ENCODE results near the gene MLC1.

The MLC1 gene

GRCh38 chr22:50118557-50119168, 33.4 kb upstream of the MLC1 start:
- Histone ChIP-seq H3K9me2 (replicated peaks; ENCODE audit: low read depth, low read length) (no peaks in the 10 kb centered on the region), H3K4me2 (ENCODE audit: low read depth, low read length, poor library complexity, severe bottlenecking) (no peak overlapping the region), H3K4me3 (ENCODE audit: low read length, poor library complexity, severe bottlenecking) (no peak overlapping the region), H3K9me3 (ENCODE audit: insufficient read depth, low read depth, low read length) (no peaks in the 10 kb centered on the region), H4K20me1 (ENCODE audit: insufficient read depth, low read length, poor library complexity, severe bottlenecking) (no peaks in the 10 kb centered on the region), H3F3A (ENCODE audit: low read depth) (no peaks in the 10 kb centered on the region), H3K36me3 (ENCODE audit: insufficient read depth, low read length) (no peaks in the 10 kb centered on the region), H3K9ac (ENCODE audit: low read depth, low read length, poor library complexity, severe bottlenecking) (no peak overlapping the region), H3K4me1 (ENCODE audit: insufficient read depth, low read length, poor library complexity, severe bottlenecking) (no peaks in the 10 kb centered on the region), H2AFZ (ENCODE audit: low read length) (no peak overlapping the region), H3K79me2 (ENCODE audit: insufficient read depth, low read length) (no peaks in the 10 kb centered on the region), H3K27me3 (ENCODE audit: insufficient read depth, low read length, poor library complexity, severe bottlenecking) (no peaks in the 10 kb centered on the region)
- TF ChIP-seq EZH2phosphoT487 (IDR thresholded peaks at IDR 0.05; ENCODE audit: borderline replicate concordance) (no peak), CTCF (conservative IDR thresholded peaks at IDR 0.05; ENCODE audit: low read length) (no peak)

GRCh38 chr22:50118129-50118528, 32.9 kb upstream of the MLC1 start:
- Histone ChIP-seq H3K4me2 (ENCODE audit: low read depth, low read length, poor library complexity, severe bottlenecking) (no peak overlapping the region), H3K4me1 (ENCODE audit: insufficient read depth, low read length, poor library complexity, severe bottlenecking) (peaks cover 1% of the 10 kb centered on the region), H3K27me3 (ENCODE audit: insufficient read depth, low read length, poor library complexity, severe bottlenecking) (no peaks in the 10 kb centered on the region), H3K79me2 (ENCODE audit: insufficient read depth, low read length) (no peaks in the 10 kb centered on the region), H3K36me3 (ENCODE audit: insufficient read depth, low read length) (no peaks in the 10 kb centered on the region), H3K4me3 (ENCODE audit: low read length, poor library complexity, severe bottlenecking) (no peak overlapping the region), H3K9ac (ENCODE audit: low read depth, low read length, poor library complexity, severe bottlenecking) (no peak overlapping the region), H4K20me1 (ENCODE audit: insufficient read depth, low read length, poor library complexity, severe bottlenecking) (no peaks in the 10 kb centered on the region), H3K9me2 (replicated peaks; ENCODE audit: low read depth, low read length) (no peaks in the 10 kb centered on the region), H2AFZ (ENCODE audit: low read length) (no peak overlapping the region), H3F3A (ENCODE audit: low read depth) (no peaks in the 10 kb centered on the region), H3K9me3 (ENCODE audit: insufficient read depth, low read depth, low read length) (no peaks in the 10 kb centered on the region)
- no peak for TF ChIP-seq EZH2phosphoT487 (IDR thresholded peaks at IDR 0.05; ENCODE audit: borderline replicate concordance)
- no peak for TF ChIP-seq CTCF (conservative IDR thresholded peaks at IDR 0.05; ENCODE audit: low read length)

GRCh38 chr22:50117168-50117762, 32.0 kb upstream of the MLC1 start:
- H3K9me2 ChIP-seq (replicated peaks; ENCODE audit: low read depth, low read length): no peaks in the 10 kb centered on the region
- H3K9ac ChIP-seq (ENCODE audit: low read depth, low read length, poor library complexity, severe bottlenecking): no peak overlapping the region
- H2AFZ ChIP-seq (ENCODE audit: low read length): no peak overlapping the region
- no peaks in the 10 kb centered on the region for H3K27me3 ChIP-seq (ENCODE audit: insufficient read depth, low read length, poor library complexity, severe bottlenecking)
- H3K4me3 ChIP-seq (ENCODE audit: low read length, poor library complexity, severe bottlenecking): no peak overlapping the region
- no peaks in the 10 kb centered on the region for H4K20me1 ChIP-seq (ENCODE audit: insufficient read depth, low read length, poor library complexity, severe bottlenecking)
- H3F3A ChIP-seq (ENCODE audit: low read depth): no peaks in the 10 kb centered on the region
- no peaks in the 10 kb centered on the region for H3K36me3 ChIP-seq (ENCODE audit: insufficient read depth, low read length)
- peaks cover 10% of the 10 kb centered on the region for H3K4me1 ChIP-seq (ENCODE audit: insufficient read depth, low read length, poor library complexity, severe bottlenecking)
- no peak overlapping the region for H3K4me2 ChIP-seq (ENCODE audit: low read depth, low read length, poor library complexity, severe bottlenecking)
- TF ChIP-seq CTCF (conservative IDR thresholded peaks at IDR 0.05; ENCODE audit: low read length): no peak
- no peak for TF ChIP-seq EZH2phosphoT487 (IDR thresholded peaks at IDR 0.05; ENCODE audit: borderline replicate concordance)
- H3K9me3 ChIP-seq (ENCODE audit: insufficient read depth, low read depth, low read length): no peaks in the 10 kb centered on the region
- H3K79me2 ChIP-seq (ENCODE audit: insufficient read depth, low read length): no peaks in the 10 kb centered on the region
